Renal pelvis (tissue), 4 donors: ENCODE results near the gene ZNF768. TPM values are rescaled to one million over a fixed set of nuclear protein-coding genes. Genes with fewer than 3 reads are reported as not detected.
"Not testable (repeated sequence)": the region's sequence is repeated elsewhere in the genome, so short reads cannot be mapped to it uniquely, and the experiment has no call there.

ENCODE experiments used
- DNase-seq: peaks from one replicate; pipeline ENCODE4 v3.0.0-alpha.2; 2013
- polyA plus RNA-seq, 3 donors: library from polyadenylated mRNA; unstranded; fragments of 120-200 nt; gene quantifications; one replicate each; pipeline ENCODE4 v1.2.1, GENCODE V29; 2013; ENCODE audit not compliant: insufficient read length in 3 of 3

The ZNF768 gene
- polyA plus RNA-seq, 3 donors, result 58.5 to 70.4 (median 68.1) TPM

GRCh38 chr16:30558789-30559377 lies 32.5 kb upstream of the ZNF768 start:
- no peak for DNase-seq

- DNase-seq, result peak; percentile 98
Observed at GRCh38 chr16:30557957-30558788, 31.8 kb upstream of the ZNF768 start, which contains the start of gene ZNF764. TSS of gene ZNF764 (minus strand) at chr16:30558374. CDS start at chr16:30558182, 192 bp downstream.

- DNase-seq, result no peak
Observed at GRCh38 chr16:30557707-30557956, 31.3 kb upstream of the ZNF768 start.

- DNase-seq, result no peak
Observed at GRCh38 chr16:30556125-30556473, 29.7 kb upstream of the ZNF768 start.

GRCh38 chr16:30555315-30556124 lies 29.2 kb upstream of the ZNF768 start:
- no peak for DNase-seq

GRCh38 chr16:30554557-30555314 lies 28.4 kb upstream of the ZNF768 start:
- no peak for DNase-seq

GRCh38 chr16:30553393-30553899 lies 27.1 kb upstream of the ZNF768 start:
- no peak for DNase-seq

- no peak for DNase-seq
Observed at GRCh38 chr16:30552956-30553355, 26.6 kb upstream of the ZNF768 start.

- DNase-seq, result no peak
Observed at GRCh38 chr16:30551781-30552180, 25.4 kb upstream of the ZNF768 start.

- no peak for DNase-seq
Observed at GRCh38 chr16:30548416-30549253, 22.3 kb upstream of the ZNF768 start.

GRCh38 chr16:30546115-30546514 lies 19.7 kb upstream of the ZNF768 start:
- DNase-seq, result no peak

GRCh38 chr16:30543067-30543466 lies 16.7 kb upstream of the ZNF768 start:
- DNase-seq, result no peak

GRCh38 chr16:30541502-30542329 lies 15.3 kb upstream of the ZNF768 start:
- no peak for DNase-seq

- not testable (repeated sequence) for DNase-seq
Observed at GRCh38 chr16:30540916-30541464, 14.6 kb upstream of the ZNF768 start.

GRCh38 chr16:30539986-30540526 lies 13.7 kb upstream of the ZNF768 start:
- not testable (repeated sequence) for DNase-seq

- DNase-seq, result no peak
Observed at GRCh38 chr16:30539000-30539964, 12.9 kb upstream of the ZNF768 start.

GRCh38 chr16:30536391-30537024 lies 10.1 kb upstream of the ZNF768 start:
- not testable (repeated sequence) for DNase-seq

- DNase-seq, result peak; percentile 70
Observed at GRCh38 chr16:30535777-30536190, 9.4 kb upstream of the ZNF768 start.
